Stimulated activated naive CD8-positive, alpha-beta T cell treated with anti-CD3 and anti-CD28 coated beads, Interleukin-15, amount 100 ng/mL, for 72 hours (primary cell): Measurements from ENCODE around the gene PCCB.

Experiments used
- ATAC-seq: fragments of 150-1000 bp; cut with Tn5 transposase; 2 replicates; pipeline ENCODE4 v1.10.0; 2021; ENCODE audit warnings: mild to moderate bottlenecking, moderate library complexity
- DNase-seq, 2 donors: peaks; one replicate each; pipeline ENCODE4 v3.0.0; 2021 to 2022
- H3K27ac Mint-ChIP-seq, 2 donors: one replicate each; pipeline ENCODE4 v1.8.0; 2022; ENCODE audit warnings: mild to moderate bottlenecking in 2 of 2, mixed read lengths in 2 of 2, moderate library complexity in 2 of 2
- H3K27me3 Mint-ChIP-seq: one replicate; pipeline ENCODE4 v1.8.0; 2022; ENCODE audit warnings: mixed read lengths
- H3K4me1 Mint-ChIP-seq: one replicate; pipeline ENCODE4 v1.8.0; 2022; ENCODE audit warnings: mild to moderate bottlenecking, mixed read lengths
- H3K4me3 Mint-ChIP-seq, 2 donors: one replicate each; pipeline ENCODE4 v1.8.0; 2022; ENCODE audit warnings: mild to moderate bottlenecking in 2 of 2, mixed read lengths in 2 of 2, moderate library complexity in 1 of 2
- H3K9me3 Mint-ChIP-seq, 2 donors: one replicate each; pipeline ENCODE4 v1.8.0; 2022; ENCODE audit warnings: mixed read lengths in 2 of 2

Gene PCCB

DNA sequence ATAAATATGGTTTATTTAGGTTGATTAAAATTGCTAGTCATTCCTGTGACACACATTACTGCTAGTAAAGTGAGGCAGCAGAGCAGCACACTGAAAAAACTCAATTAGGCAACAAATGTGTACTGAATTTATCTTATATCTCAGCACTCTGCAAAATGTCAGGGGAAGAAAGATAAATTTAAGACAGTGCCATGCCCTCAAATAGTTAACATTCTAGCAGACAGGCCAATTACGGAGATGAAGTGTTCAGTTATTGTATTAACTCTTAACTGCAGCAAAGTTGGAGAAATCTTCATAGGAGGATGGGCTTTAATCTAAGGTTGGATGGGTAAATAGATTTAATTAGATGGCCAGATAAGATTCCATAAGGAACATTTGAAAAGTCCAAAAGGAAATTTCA lies 127.9 kb downstream of the PCCB start:
- DNase-seq (no peak), ATAC-seq (no peak)
- no peak overlapping the region for H3K27ac Mint-ChIP-seq
- no peaks in the 10 kb centered on the region for H3K4me1 Mint-ChIP-seq
- peaks cover 0 to 6% of the 10 kb centered on the region in 2 donors for H3K9me3 Mint-ChIP-seq
- no peaks in the 10 kb centered on the region for H3K27me3 Mint-ChIP-seq
- no peak overlapping the region for H3K4me3 Mint-ChIP-seq
